HUES6 (cell line): ENCODE data around the gene CERS6.

Source experiments
- H3K27ac ChIP-seq: 2 replicates; pipeline ENCODE4 v1.7.0; 2013; ENCODE audit warnings: low read depth, mild to moderate bottlenecking, low read length, inconsistent platforms
- H3K27me3 ChIP-seq: 2 replicates; pipeline ENCODE4 v1.6.1; 2013; ENCODE audit warnings: low read length; ENCODE audit not compliant: control insufficient read depth, insufficient read depth
- H3K36me3 ChIP-seq: 2 replicates; pipeline ENCODE4 v1.6.1; 2013; ENCODE audit warnings: low read length; ENCODE audit not compliant: control insufficient read depth, insufficient read depth
- H3K4me1 ChIP-seq: 2 replicates; pipeline ENCODE4 v1.6.1; 2013; ENCODE audit warnings: low read length; ENCODE audit not compliant: control insufficient read depth, insufficient read depth
- H3K4me3 ChIP-seq: 2 replicates; pipeline ENCODE4 v1.5.1; 2013; ENCODE audit warnings: low read depth, low read length
- H3K9ac ChIP-seq: one replicate; pipeline ENCODE4 v1.6.1; 2013; ENCODE audit warnings: mild to moderate bottlenecking, low read length
- H3K9me3 ChIP-seq: 2 replicates; pipeline ENCODE4 v1.6.1; 2013; ENCODE audit warnings: low read depth, low read length; ENCODE audit not compliant: control insufficient read depth, insufficient read depth

The CERS6 gene

GRCh38 chr2:168819829-168820489 is 363.9 kb downstream of the CERS6 start:
- H3K9ac ChIP-seq = no peak overlapping the region
- H3K27me3 ChIP-seq = no peaks in the 10 kb centered on the region
- no peak overlapping the region for H3K4me3 ChIP-seq
- no peaks in the 10 kb centered on the region for H3K36me3 ChIP-seq
- H3K9me3 ChIP-seq = no peaks in the 10 kb centered on the region
- no peak overlapping the region for H3K27ac ChIP-seq
- H3K4me1 ChIP-seq = peaks cover 10% of the 10 kb centered on the region; the same call in 1 of the 2 replicates

GRCh38 chr2:168821577-168821976 is 365.5 kb downstream of the CERS6 start:
- Histone ChIP-seq H3K9ac (no peak overlapping the region), H3K27ac (no peak overlapping the region), H3K9me3 (no peaks in the 10 kb centered on the region), H3K4me1 (peaks cover 6% of the 10 kb centered on the region; the same call in 1 of the 2 replicates), H3K4me3 (no peak overlapping the region), H3K36me3 (no peaks in the 10 kb centered on the region), H3K27me3 (no peaks in the 10 kb centered on the region)

- Histone ChIP-seq H3K9ac (no peak overlapping the region), H3K27ac (no peak overlapping the region), H3K4me3 (no peak overlapping the region), H3K9me3 (no peaks in the 10 kb centered on the region), H3K36me3 (no peaks in the 10 kb centered on the region), H3K4me1 (peaks cover 6% of the 10 kb centered on the region; the same call in 1 of the 2 replicates), H3K27me3 (no peaks in the 10 kb centered on the region)
Observed at GRCh38 chr2:168821992-168822391, 365.9 kb downstream of the CERS6 start.
